Progenitor cell of endocrine pancreas (in vitro differentiated cells): ENCODE data around the gene CXorf58. TPM values are rescaled to one million over a fixed set of nuclear protein-coding genes. Genes with fewer than 3 reads are reported as not detected.

Source experiments
- DNase-seq: peaks from one replicate; pipeline ENCODE4 v3.0.0; 2021; ENCODE audit warnings: low spot score; ENCODE audit not compliant: unreplicated experiment
- H3K27ac Mint-ChIP-seq: 2 replicates; pipeline ENCODE4 v1.8.0; 2021; ENCODE audit warnings: mild to moderate bottlenecking, moderate library complexity, mixed read lengths
- H3K27me3 Mint-ChIP-seq: 2 replicates; pipeline ENCODE4 v1.8.0; 2021; ENCODE audit warnings: mixed read lengths
- H3K36me3 Mint-ChIP-seq: 2 replicates; pipeline ENCODE4 v1.8.0; 2022; ENCODE audit warnings: mixed read lengths; ENCODE audit not compliant: insufficient read depth
- H3K4me1 Mint-ChIP-seq: 2 replicates; pipeline ENCODE4 v1.8.0; 2021; ENCODE audit warnings: low read depth, mixed read lengths
- H3K4me3 Mint-ChIP-seq: 2 replicates; pipeline ENCODE4 v1.8.0; 2021; ENCODE audit warnings: low read depth, mild to moderate bottlenecking, moderate library complexity, mixed read lengths
- H3K9me3 Mint-ChIP-seq: 2 replicates; pipeline ENCODE4 v1.8.0; 2021; ENCODE audit warnings: low read depth, mixed read lengths
- total RNA-seq: library from RNA; stranded (reverse); gene quantifications from 2 replicates; pipeline ENCODE4 v1.2.1, GENCODE V29; 2021
- TF ChIP-seq, protein P1 (sequence below): fragments of 200-600 bp; sonication (generic); IDR thresholded peaks from one replicate; pipeline ENCODE4 v1.5.0; 2021; ENCODE audit warnings: antibody characterized with exemption, mild to moderate bottlenecking; ENCODE audit not compliant: unreplicated experiment

CXorf58 gene
- total RNA-seq, 1 donor from 2014 or later = 0.22 TPM

- Mint-ChIP-seq H3K4me3 (no peak overlapping the region), H3K27me3 (no peaks in the 10 kb centered on the region), H3K27ac (no peak overlapping the region), H3K4me1 (peaks cover 11% of the 10 kb centered on the region), H3K9me3 (no peaks in the 10 kb centered on the region), H3K36me3 (peaks cover 6% of the 10 kb centered on the region)
- DNase-seq = no peak
- TF ChIP-seq, protein P1, sequence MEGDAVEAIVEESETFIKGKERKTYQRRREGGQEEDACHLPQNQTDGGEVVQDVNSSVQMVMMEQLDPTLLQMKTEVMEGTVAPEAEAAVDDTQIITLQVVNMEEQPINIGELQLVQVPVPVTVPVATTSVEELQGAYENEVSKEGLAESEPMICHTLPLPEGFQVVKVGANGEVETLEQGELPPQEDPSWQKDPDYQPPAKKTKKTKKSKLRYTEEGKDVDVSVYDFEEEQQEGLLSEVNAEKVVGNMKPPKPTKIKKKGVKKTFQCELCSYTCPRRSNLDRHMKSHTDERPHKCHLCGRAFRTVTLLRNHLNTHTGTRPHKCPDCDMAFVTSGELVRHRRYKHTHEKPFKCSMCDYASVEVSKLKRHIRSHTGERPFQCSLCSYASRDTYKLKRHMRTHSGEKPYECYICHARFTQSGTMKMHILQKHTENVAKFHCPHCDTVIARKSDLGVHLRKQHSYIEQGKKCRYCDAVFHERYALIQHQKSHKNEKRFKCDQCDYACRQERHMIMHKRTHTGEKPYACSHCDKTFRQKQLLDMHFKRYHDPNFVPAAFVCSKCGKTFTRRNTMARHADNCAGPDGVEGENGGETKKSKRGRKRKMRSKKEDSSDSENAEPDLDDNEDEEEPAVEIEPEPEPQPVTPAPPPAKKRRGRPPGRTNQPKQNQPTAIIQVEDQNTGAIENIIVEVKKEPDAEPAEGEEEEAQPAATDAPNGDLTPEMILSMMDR = no peak
Observed at GRCh38 chrX:23978491-23978890, 70.7 kb downstream of the CXorf58 start.

GRCh38 chrX:23980011-23980441 lies 72.2 kb downstream of the CXorf58 start:
- TF ChIP-seq, protein P1 = no peak
- Mint-ChIP-seq H3K36me3 (peaks cover 6% of the 10 kb centered on the region), H3K27ac (peak overlapping the region; percentile 74), H3K27me3 (no peaks in the 10 kb centered on the region), H3K9me3 (no peaks in the 10 kb centered on the region), H3K4me1 (peaks cover 11% of the 10 kb centered on the region), H3K4me3 (no peak overlapping the region)
- no peak for DNase-seq

DNA sequence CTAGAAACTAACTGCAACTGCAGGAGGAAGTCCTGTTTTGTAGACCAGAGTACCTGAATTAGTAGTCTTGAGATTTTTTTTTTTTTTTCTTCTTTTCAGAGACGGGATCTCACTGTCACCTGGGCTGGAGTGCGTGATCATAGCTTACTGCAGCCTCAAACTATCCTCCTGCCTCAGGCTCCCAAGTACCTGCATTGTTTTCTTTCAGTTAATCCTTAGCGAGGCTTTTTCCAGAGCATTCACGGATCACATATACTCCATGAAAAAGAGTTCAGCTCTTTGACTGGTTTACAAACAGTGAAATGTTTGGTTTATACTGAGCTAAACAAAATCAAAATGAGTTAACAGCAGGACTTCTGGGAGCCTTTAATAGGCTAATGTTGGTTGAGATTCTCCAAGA lies 73.4 kb downstream of the CXorf58 start:
- Mint-ChIP-seq H3K9me3 (no peaks in the 10 kb centered on the region), H3K36me3 (peaks cover 8% of the 10 kb centered on the region), H3K27ac (no peak overlapping the region)

GRCh38 chrX:23981711-23982110 lies 73.9 kb downstream of the CXorf58 start:
- Mint-ChIP-seq H3K27me3 (no peaks in the 10 kb centered on the region), H3K4me1 (peaks cover 11% of the 10 kb centered on the region), H3K9me3 (no peaks in the 10 kb centered on the region), H3K36me3 (peaks cover 8% of the 10 kb centered on the region), H3K27ac (no peak overlapping the region), H3K4me3 (no peak overlapping the region)
- no peak for DNase-seq
- TF ChIP-seq, protein P1 = no peak

More for the DNA sequence above, 73.4 kb downstream of the CXorf58 start:
- TF ChIP-seq, protein P1 = no peak
- no peak for DNase-seq
- Mint-ChIP-seq H3K4me3 (no peak overlapping the region), H3K4me1 (peaks cover 11% of the 10 kb centered on the region), H3K27me3 (no peaks in the 10 kb centered on the region)

GRCh38 chrX:23982891-23983290 lies 75.1 kb downstream of the CXorf58 start:
- TF ChIP-seq, protein P1 = no peak
- no peak overlapping the region for H3K4me3 Mint-ChIP-seq

More at GRCh38 chrX:23982891-23983290, 75.1 kb downstream of the CXorf58 start:
- Mint-ChIP-seq H3K4me1 (peaks cover 15% of the 10 kb centered on the region), H3K27ac (no peak overlapping the region), H3K27me3 (no peaks in the 10 kb centered on the region), H3K36me3 (peaks cover 12% of the 10 kb centered on the region), H3K9me3 (no peaks in the 10 kb centered on the region)
- no peak for DNase-seq

Other genes starting within 250 kb of the CXorf58 start
- gene PRDX4, start 240.5 kb upstream of the CXorf58 start, total RNA-seq = 133 and 151 TPM in 2 replicates
- 33.8 and 36.1 TPM in 2 replicates for gene ACOT9, start 164.7 kb upstream of the CXorf58 start, total RNA-seq
- 193 and 242 TPM in 2 replicates for gene SAT1, start 124.8 kb upstream of the CXorf58 start, total RNA-seq
- gene APOO, start 68 bp upstream of the CXorf58 start, total RNA-seq = 75.9 and 92.4 TPM in 2 replicates
- gene KLHL15, start 119.2 kb downstream of the CXorf58 start, total RNA-seq = 16.0 and 16.2 TPM in 2 replicates
- gene EIF2S3, start 146.9 kb downstream of the CXorf58 start, total RNA-seq = 473 and 501 TPM in 2 replicates
- 113 and 116 TPM in 2 replicates for gene ZFX, start 241.7 kb downstream of the CXorf58 start, total RNA-seq